MM.1S (cell line): ENCODE data around the gene CASKIN1.
"Not testable (repeated sequence)": the region's sequence is repeated elsewhere in the genome, so short reads cannot be mapped to it uniquely, and the experiment has no call there.

ENCODE experiments used
- CTCF ChIP-seq: fragments of 300-600 bp; sonication (generic); IDR thresholded peaks from 2 replicates; pipeline ENCODE4 v1.5.1; 2016; ENCODE audit warnings: antibody characterized with exemption, low read length, mixed read lengths
- EZH2phosphoT487 ChIP-seq: fragments of 300-600 bp; sonication (generic); IDR thresholded peaks from 2 replicates; pipeline ENCODE4 v1.6.1; 2018; ENCODE audit warnings: antibody characterized with exemption, low read length

DNA sequence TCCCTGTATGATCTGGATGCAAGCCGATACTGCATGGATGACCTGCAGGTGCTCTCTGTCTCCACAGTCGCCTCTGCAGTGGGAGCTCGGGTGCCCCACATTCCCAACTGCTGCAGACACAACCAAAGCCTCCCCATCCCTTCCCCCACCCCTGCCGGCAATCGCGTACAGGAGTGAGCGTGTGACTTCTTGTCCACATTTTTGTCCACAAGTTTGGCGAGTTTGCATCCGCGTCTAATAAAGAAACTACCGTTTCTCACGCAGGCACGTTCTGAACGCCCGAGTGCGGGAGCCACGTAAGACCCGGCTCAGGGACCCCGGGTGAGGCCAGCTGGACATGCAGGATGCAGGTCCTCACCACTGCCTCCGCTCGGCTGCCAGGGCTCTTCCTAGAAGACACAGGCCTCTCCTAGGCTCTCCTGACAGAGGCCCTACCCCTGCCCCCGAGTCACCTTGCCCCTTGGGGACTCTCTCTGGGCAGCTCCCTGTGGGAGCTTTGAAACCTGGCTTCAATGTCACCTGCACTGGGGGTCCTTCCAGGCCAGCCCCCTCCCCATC is 66.4 kb downstream of the CASKIN1 start:
- TF ChIP-seq CTCF, EZH2phosphoT487: not testable (repeated sequence)
